Measurements from ENCODE around the gene EDN1.
"Not testable (repeated sequence)": the region's sequence is repeated elsewhere in the genome, so short reads cannot be mapped to it uniquely, and the experiment has no call there.

The EDN1 gene

DNA sequence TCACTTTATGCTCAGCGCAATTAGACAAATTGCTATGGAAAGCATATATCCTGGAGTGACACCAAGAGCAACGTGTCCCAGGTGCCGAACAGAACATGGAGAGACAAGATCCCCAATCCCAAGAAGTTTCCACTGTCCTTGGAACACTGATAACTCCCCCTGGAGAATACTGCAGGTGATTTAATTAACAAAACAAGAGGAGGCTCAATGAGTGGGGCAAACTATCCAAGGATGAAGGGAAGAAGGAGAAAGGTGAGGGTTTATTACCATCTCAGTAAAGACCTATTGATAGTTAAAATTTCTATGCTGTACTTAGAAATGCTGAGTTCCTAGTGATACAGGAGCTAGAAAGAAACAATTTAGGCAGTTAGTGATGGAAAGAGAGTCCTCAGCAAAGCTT, 35.7 kb downstream of the EDN1 start:
- no peak for DNase-seq (ENCODE audit: low read depth in 2 of 2)

DNA sequence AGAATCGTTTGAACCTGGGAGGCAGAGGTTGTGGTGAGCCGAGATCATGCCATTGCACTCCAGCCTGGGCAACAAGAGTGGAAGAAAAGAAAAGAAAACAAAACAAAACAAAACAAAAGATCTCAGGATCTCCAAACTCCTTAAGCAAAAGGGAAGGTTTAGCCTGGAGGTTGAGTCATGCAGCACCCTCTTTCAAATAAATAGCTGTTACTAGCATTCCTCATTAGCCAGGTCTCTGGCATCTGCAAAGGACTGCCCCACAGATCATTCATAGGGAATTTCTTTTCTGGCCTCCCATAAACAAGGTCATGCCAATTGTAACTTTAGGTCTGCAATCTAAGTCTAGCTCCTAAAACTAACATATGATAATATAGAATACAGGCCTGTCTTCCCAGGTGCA, 37.2 kb downstream of the EDN1 start:
- DNase-seq (ENCODE audit: low read depth in 2 of 2), result no peak

DNA sequence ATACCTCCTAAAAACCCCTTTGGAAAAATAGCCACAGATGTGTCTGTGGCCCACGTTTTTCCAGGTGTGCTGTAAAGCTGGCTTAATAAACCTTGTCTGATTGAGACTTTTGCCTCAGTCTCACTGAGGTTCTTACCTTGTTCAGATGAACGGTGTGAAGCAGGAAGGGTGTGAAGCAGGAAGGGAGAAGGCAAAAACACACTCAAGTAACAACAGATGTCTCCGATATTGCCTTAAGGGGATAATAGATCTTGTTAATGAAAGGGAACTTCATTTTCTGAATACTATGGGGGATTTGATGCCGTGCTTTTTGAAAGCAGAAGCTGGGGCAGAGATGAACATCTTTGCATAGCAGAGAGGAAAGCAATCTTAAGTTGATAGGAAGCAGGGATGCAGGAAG, 37.8 kb downstream of the EDN1 start:
- no peak for DNase-seq (ENCODE audit: low read depth in 2 of 2)

DNA sequence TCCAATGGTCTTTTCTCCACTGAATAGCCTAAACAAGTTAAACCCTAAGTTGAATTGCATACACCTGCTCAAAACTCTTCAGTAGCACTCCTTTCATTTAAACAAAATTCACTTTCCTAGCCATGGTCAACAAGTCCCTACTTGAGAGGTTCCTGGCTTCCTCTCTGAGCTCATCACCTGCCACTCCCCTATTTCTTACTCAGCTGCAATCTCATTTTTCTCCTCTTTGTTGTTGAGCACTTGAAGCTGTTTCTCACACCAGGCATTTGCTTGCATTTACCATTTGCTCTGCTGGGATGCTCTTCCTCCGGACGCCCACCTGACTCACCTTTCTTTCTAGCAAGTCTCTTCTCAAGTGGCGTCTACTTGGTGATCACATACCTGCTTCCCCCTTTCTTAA, 38.5 kb downstream of the EDN1 start:
- no peak for DNase-seq (ENCODE audit: low read depth in 2 of 2)

DNA sequence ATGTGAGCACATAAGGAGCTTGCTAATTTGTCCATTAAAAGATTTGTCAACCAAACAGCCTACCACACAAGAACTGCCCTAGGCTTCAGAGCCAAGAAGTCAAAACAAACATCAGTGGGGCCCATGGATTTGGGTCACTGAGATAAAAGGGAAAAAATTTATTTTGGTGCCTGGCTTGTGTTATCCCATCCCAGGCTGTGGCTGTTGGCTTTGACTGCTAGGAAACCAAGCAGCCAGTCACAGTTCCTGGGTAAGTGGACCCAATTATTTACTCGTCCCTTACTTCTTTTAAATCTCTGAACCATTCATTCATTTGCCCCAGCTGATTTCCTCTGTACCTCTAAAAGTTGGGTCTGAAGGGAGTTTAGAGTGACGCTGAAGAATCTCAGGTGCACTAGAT, 41.3 kb downstream of the EDN1 start:
- no peak for DNase-seq (ENCODE audit: low read depth in 2 of 2)

DNA sequence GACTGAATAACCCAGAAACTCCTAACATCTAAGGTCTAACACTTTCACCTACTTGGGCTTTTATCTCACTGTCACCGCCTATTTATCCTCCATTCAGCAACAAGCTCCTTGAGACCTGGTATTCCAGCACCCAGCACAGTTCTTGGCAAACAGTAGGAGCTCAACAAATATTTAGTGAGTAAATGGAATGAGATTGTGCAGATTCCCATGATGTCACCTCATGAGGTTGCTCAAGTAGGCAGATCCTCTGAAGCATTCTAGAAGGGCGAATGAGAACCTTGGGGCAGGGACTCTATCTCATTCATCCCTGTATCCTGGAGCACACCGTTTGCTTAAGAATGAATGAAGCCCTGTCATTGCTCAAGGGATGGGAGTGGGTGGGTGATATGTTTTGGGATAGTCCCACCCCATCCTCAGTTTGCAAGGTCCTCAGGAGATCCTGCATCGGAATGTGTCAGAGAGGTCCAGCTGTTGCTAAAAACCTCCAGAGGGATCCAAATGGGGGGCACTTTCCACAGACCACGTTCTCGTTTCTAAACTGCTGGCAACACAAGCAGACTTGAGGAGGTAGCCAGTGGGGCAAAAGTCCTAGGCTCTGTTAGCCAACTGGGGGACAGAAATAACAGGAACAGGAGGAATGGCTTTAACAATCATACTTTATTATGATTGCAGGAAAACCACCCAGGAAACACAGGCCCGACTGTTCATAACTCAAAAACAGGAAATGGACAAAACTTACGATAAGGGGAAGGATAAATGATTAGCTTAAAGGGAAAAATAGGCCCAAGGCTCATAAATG, 42.0 kb downstream of the EDN1 start:
- no peak for DNase-seq (ENCODE audit: low read depth in 2 of 2)

DNA sequence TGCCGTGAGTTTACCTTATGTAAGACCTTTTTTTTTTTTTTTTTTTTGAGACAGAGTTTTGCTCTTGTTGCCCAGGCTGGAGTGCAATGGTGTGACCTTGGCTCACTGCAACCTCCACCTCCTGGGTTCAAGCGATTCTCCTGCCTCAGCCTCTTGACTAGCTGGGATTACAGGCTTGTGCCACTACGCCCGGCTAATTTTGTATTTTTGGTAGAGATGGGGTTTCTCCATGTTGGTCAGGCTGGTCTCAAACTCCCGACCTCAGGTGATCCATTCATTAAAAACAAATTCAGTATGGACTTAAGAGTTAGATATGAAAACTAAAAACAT, 42.6 kb downstream of the EDN1 start:
- not testable (repeated sequence) for DNase-seq (ENCODE audit: low read depth in 2 of 2)

DNA sequence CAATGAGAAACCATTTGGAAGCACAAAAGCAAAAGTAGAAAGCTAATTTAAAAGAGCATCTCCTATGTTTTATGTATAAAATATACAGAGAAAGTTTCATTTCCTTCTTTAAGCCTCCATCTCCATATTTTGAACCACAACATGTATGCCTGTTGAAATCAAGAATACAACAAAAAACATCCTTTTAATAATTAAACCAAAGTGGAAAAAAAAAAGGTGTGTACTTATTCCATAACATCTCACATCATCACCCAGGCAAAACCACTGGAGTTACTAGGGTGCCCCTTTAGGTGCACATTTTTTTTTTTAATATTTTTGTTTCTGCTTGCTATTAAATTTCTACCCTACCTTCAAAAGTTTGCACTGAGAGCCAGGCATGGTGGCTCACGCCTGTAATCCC, 43.0 kb downstream of the EDN1 start:
- no peak for DNase-seq (ENCODE audit: low read depth in 2 of 2)

DNA sequence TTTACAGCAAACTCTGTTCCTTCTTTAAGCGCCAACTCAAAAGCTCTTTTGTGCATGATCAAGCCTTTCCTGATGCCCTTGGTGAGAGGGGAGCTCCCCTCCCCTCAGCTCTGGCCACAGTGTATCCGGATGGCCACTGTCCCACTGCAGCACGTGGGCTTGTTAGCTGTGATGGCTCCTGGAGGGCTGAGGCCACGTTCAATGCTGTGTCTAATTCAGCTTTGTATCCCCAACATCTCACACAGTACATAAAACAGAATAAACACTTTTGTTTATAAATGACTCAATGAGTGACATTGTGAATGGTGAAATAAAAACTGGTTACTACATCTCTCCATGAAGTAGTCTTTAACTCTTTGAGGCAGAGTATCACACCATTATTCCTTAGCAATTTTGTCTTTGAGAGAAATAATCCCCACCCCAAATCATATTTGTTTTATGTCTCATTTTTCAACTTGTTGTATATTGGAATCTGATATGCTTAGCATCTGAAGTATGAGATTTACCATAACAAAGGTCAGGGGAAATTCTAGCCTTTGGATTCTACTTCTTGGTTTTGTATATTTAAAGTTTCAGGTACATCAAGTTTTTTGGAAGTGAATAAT, 44.5 kb downstream of the EDN1 start:
- DNase-seq (ENCODE audit: low read depth in 2 of 2), result no peak

DNA sequence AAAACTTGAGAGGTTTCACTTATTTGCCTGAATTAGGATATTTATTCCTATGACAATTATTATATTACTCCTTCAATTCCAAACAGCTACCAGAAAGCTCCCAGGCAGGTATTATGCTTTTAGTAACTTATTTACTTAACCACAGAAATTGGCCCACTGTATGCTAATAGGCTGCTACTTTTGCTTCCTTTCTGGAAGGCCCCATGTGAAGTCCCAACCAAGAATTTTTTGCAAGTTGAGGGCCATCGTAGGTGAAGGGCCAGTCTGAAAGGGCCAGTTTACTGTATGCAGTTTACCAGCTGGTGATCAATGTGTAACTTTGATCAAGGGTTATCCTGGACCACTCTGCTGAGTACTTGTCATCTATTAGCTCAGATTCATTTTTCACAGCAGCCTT, 45.0 kb downstream of the EDN1 start:
- no peak for DNase-seq (ENCODE audit: low read depth in 2 of 2)

DNA sequence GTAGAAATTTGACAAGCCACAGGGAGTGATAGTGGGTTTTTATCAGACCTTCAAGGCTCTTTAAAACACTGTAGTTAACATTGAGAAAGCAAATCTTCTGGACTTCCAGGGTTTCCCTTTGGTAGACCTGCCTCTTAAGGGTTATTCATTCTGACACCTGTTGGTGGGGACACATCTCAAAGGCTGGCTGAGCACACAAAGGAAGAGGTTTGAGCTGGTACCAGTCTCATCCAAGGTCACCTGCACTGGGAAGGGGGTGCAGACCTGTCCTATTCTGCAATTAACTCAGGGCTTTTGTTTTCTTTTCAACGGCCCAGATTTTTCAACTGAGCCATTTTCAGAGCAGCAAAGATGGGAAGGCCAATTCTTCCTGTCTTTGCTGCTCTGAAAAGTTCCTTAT, 45.6 kb downstream of the EDN1 start:
- DNase-seq (ENCODE audit: low read depth in 2 of 2), result no peak

DNA sequence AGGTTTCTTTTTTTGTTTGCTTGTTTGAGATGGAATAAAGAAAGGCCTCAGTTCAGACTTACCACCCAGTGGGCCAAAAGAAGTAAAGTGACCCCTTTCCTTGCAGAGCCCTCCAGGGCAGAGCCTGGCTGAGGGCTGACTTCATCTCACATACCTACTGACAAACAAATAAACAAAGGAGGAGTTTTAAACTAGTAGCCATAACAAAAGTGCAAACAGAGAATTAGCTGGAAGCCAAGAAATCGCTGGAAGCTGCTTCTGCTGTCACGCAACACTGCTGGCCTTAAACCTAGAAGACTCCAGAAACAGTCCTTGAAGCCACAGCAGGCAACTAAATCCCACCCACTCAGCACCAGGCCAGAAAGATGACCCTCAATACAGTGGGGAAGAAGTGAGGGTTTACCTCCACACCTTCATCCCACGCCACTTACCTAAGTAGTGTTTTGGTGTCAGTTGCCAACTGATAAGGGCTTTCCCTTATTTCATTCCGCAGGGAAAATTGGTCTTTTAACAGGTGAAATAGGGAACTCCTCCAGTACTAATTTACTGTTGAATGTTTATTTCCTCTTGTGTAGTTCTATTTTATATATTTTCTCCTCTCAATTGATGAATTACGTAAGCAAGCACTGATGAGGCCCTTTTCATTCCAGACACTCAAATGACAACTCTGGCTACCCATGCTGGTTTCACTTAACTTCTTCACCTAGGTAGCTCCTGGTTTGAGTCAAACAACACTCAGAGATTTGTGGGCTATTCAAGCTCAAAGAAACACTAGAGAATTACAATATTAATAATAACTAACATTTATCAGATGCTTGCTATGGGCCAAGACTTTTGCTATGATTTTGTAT, 46.2 kb downstream of the EDN1 start:
- no peak for DNase-seq (ENCODE audit: low read depth in 2 of 2)

DNA sequence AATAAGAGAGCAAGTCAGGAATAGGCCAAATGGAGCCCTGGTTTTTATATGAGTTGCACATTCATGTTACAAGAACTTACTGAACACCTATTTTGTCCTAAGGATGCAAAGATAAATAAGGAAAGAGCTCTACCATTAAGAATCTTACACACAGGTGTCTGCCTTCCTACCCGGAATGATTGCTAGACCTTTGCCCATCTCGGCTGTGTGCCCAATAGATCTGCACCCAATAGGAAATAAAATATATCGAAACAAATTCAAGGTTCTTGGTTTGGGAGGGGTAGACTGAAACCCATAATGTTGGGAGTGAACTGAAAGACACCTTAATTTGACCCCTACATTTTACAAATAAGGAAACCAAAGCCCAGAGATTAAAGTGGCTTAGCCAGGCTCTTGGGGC, 48.9 kb downstream of the EDN1 start:
- DNase-seq (ENCODE audit: low read depth in 2 of 2), result no peak

DNA sequence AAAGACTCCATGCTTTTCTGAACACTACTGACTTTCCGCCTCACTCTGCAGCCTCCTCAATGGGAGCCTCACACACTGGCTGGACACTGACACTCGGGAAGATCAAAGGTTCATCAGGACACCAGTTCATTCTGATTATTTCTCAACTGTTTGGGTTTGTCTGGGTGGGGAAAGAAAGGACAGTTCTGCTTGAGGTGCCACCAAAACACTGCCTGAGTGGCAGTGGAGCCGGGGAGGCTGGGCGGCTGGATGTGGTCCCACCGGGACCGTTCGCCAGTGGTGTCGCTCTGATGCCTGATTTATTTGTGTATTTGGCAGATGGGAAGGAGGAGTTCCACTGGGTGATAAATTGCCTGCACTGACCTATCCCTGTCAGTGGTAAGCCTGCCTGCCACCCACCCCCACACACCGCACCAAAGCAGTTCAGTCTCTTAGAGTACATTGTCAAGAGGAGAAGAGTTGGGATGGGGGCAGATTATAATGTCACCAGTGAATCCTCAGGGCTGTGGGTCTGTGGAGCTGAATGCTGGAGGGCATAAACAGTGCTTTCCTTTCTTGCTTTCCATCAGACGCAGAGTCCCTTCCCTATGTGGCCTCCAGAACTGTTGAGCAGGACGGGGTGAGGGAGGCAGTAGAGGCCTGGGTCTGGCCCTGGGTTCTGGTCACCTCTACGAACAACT, 49.8 kb downstream of the EDN1 start:
- DNase-seq (ENCODE audit: low read depth in 2 of 2), result no peak

DNA sequence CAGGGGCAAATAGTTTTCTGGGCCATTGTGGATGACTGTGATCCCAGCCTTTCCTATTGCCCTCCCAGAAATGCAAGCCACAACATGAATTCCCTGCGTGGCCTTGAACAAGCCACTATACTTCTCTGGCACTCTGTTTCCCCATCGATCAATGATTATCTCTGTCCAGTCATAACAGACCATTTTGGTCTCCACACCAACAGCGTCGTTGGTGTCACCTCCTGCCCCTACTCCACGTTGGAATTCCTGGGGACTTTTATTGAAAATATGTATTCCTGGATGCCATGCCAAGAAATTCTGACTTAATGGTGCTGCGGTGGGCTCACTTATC, 50.3 kb downstream of the EDN1 start:
- no peak for DNase-seq (ENCODE audit: low read depth in 2 of 2)

DNA sequence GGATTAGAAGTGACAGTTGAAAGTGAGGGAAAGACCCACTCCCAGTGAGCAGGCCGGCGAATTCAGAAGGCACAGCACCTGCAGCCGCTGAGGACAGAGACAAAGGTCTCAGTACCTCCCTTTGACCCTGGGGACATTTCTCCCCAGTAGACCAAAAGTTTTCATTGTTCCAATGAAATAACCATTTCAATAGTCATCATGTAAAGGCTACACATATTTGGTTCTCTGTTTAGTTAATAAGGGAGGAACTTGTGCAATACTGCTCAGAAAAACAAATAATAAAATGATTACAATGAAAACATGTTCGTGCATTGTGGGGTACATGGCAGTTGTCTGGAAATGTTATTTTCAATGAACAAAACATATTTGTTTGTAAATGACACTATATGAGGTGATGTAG, 52.5 kb downstream of the EDN1 start:
- DNase-seq (ENCODE audit: low read depth in 2 of 2), result no peak

DNA sequence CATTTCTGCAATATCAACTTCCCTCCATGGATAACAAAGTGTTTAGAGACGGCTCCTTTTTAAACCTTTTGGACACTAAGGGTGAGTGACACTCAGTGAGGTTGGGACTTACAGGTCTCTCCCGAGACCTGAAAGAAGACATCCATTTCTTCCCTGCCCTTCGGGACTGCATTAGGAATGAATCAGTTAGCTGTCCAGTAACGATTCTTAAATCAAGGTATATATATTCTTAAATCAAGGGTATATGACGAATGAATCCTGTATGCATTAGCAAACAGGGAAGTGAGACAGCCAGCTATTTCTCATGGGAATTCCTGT, 52.9 kb downstream of the EDN1 start:
- DNase-seq (ENCODE audit: low read depth in 2 of 2), result no peak

DNA sequence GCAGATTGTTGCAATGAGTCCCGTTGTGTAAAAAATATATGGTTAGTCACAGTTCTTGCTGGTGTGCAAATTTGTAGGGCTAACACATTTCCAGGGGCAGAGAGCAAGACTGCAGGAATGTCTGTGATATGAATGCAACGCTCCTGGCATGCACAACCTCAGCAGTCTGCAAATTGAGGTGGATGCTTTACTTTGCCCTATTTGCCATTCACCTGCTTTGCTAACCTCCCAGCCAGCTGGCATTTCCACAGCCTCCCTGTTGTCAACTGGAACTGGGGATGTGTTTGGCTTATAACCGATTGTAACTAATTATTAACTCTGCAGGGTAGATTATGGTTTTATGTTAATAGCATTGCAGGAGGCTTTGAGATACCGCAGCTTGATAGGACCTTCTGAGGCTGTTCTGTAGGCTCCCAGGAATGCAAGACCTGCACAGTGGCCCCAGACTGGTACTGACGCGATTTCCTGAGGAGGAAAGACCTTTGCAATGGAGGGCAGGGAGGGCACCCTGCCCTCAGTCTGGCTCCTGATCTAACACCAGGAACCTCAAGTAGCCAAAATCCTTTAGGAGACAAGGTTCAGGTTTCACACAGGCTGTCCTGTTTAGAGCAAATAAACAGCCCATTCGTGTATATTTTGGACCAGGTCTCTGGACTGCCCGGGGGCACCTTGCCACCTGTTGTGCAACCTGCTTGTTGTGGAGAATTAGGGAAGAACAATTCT, 53.4 kb downstream of the EDN1 start:
- DNase-seq (ENCODE audit: low read depth in 2 of 2), result no peak

DNA sequence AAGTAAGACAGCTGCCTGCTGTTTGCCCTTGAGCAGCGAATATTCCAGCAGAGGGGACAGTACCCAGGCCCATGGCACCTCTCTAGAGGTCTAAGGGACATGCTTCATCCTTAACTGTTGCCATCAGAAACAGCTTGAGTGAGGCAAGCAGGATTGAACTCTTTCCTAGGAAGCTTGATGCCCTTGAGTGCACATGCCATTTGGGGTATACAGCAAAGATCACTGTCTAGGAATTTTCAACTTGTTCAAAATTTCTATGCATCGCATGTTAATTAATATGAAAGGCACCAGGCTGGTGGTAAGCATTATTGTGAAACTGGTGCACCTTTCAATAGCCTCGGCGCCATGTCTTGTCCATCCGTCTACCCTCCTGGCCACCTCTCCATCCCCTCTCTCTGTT, 54.1 kb downstream of the EDN1 start:
- DNase-seq (ENCODE audit: low read depth in 2 of 2), result no peak

DNA sequence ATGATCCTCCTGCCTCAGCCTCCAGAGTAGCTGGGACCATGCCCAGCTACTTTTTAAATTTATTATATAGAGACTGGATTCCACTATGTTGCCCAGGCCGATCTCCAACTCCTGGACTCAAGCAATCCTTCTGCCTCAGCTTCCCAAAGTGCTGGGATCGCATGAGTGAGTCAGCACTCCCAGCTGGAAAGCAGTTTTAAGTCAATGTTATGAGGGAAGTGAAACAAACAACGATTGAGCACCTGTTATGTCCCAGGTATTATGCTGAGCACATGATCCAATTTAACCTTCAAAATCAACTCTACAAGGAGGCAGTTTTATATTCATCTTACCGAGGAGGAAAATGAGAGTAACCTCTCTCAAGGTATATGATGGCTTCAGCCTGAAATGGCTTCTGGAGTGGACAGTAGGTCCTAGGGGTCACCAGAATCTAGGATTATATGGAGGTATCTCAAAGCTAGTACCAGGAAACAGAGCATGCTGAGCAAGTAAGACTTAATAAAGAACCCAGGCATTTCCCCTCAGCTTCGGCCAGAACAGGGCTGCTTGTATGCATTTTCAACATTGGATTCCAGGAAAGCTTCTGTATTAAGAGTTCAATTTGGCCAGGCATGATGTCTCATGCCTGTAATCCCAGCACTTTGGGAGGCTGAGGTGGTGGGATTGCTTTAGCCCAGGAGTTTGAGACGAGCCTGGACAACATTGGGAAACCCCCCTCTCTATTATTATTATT, 55.0 kb downstream of the EDN1 start:
- DNase-seq (ENCODE audit: low read depth in 2 of 2), result no peak

DNA sequence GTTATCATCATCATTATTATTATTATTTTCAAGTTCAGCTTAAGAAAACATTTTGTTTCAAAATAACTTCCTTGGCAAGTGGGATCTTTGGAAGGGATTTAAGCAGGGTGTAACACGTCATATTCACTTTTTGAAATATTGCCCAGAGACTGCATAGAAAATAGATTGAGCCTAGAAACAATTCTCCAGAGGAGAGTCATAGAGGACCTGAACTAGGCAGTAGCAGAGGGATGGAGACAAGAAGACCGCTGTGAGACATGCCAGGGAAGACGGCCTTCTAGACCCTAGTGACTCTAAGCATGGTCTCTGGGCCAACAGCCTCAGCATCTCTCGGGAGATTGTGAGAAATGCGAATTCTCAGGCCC, 55.5 kb downstream of the EDN1 start:
- no peak for DNase-seq (ENCODE audit: low read depth in 2 of 2)
